ENCODE results near the gene HHEX.
A peak's percentile ranks its signal among the peaks of the same experiment; 100 is the strongest.

The HHEX gene

DNA sequence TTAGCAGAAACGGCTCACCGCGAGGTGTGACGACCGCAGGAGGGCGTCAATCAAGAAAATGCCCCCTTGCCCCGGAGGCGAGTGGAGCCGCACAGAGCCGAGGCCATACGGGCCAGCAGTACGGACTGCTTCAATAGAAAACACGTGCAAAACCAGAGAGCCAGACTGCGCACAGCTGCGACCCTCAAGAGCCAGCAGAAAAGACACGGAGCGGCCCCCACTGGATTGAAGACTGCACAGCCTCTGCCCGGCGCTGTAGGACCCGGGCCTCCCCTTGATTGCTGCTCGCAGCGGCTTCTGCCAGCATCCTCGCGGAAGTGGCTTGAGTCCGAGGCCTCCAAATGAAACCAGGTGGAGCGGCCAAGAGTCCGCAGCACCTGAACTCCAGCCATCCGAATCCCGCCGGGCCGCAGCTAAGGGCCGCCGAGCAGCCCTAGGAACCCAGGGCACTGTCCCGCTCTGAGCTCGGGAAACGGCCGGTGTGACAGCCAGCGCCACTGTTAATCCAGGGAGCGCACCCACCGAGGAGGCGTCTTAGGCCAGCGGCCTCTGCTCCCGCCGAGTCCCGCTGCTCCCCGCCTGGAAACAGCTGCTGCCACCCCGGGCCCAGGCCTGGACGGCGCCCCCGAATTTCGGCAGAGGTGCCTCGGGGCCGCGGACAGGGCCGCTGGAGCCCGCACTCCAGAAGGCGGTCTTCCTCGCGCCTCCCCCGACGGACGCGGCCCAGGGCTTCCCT, 660 bp upstream of the HHEX start:
- ATAC-seq = peak; percentile 76
- TF ChIP-seq, protein P1, sequence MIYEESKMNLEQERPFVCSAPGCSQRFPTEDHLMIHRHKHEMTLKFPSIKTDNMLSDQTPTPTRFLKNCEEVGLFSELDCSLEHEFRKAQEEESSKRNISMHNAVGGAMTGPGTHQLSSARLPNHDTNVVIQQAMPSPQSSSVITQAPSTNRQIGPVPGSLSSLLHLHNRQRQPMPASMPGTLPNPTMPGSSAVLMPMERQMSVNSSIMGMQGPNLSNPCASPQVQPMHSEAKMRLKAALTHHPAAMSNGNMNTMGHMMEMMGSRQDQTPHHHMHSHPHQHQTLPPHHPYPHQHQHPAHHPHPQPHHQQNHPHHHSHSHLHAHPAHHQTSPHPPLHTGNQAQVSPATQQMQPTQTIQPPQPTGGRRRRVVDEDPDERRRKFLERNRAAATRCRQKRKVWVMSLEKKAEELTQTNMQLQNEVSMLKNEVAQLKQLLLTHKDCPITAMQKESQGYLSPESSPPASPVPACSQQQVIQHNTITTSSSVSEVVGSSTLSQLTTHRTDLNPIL (CRISPR knock-in tag; IDR thresholded peaks at IDR 0.05; ENCODE audit: low read depth) = no peak
- TF ChIP-seq ZFP30 (CRISPR knock-in tag; IDR thresholded peaks at IDR 0.05) (no peak), ZNF8 (CRISPR knock-in tag; IDR thresholded peaks at IDR 0.05) (no peak)

DNA sequence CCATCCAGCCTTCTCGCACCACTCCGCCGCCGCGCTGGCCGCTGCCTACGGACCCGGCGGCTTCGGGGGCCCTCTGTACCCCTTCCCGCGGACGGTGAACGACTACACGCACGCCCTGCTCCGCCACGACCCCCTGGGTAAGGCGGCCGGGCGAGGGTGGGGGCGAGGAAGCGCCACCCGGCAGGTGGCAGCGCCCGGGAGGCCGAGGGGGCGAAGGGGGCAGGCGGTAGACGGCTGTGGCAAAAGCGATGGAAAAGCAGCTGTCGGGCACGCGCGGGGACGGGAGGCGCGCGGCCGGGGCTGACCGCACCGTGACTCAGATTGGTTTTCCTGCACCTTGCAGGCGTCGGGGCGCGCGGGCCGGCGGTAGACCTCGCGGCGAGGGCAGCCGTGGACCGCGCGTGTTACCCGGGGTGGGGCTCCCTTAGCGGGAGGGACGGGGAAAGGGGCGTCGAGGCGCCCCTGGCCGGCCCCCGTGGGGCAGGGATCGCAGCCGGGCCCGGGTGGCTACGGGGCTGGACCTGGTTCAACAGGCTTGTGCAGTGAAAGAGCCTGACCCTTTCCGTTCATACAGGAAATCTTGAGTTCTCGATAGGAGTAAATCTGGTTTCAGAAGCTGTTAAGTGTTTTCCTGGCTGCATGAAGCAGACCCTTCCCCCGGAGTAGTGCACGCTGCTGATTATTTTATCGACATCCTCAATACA, 608 bp downstream of the HHEX start:
- ATAC-seq = peak; percentile 24
- TF ChIP-seq PPARA (CRISPR knock-in tag; IDR thresholded peaks at IDR 0.05; ENCODE audit: borderline replicate concordance) = no peak
- no peak for TF ChIP-seq ISL1 (CRISPR knock-in tag; IDR thresholded peaks at IDR 0.05)
- TF ChIP-seq CSRNP3 (CRISPR knock-in tag; IDR thresholded peaks at IDR 0.05) = no peak
- TF ChIP-seq TCF4 (CRISPR knock-in tag; IDR thresholded peaks at IDR 0.05; ENCODE audit: borderline replicate concordance) = no peak

DNA sequence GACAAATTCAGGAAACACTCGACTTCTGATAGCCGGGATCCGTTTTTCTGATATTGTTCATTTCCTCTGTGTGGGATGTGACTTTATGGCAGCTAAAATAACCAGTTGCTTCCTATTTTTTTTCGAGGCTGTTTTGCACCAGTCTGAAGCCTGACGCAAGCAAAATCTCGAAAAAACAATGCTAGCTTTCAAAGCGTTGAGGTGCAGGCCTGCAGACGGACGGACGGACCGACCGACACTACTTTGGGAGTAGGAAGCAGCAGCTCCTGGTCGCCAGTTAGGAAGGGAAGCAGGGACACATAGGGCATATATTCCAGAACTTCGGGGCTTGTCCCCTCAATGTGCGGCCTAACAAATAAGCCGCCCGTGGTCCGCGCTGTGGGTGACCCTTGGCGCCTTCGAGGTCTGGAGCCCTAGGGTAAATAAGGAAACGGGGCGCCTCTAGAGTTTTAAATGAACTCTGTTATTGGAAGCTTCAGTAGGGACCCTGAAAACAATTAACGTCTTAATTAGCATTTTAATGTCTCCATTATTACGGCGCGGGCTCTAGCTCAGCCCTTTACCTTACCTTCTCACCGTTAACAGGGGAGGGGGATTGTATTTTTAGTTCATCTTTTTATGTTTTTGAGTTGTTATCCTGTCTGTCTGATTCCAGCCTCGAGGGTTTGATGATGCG, 1.3 kb downstream of the HHEX start:
- TF ChIP-seq CSRNP3 (CRISPR knock-in tag; IDR thresholded peaks at IDR 0.05) = no peak
- ATAC-seq = no peak

DNA sequence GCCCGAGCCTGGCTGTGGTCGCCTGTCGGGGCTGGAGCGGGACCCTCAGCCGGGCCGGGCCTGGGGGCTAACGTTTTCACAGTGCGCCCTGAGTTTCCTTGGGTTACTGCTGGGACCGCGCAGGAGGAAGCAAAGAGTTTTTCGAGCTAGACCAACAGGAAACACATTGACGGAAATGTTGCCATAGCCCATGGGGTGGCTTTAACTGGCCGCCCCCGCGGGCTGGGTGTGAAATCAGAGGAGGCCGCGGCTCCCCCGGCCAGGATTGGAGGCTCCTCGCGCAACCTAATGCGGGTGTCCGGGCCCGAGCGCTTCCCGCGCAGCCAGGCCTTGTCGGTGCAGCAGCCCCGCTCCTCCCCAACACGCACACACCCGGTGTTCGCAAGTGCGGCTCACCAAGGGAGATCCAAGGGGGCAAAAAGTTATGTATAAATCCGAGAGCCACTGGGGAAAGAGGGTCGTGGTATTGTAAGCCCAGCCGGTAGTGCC, 1.9 kb downstream of the HHEX start:
- no peak for ATAC-seq
- TF ChIP-seq ZFP30 (CRISPR knock-in tag; IDR thresholded peaks at IDR 0.05) (no peak), PPARA (CRISPR knock-in tag; IDR thresholded peaks at IDR 0.05; ENCODE audit: borderline replicate concordance) (no peak), PATZ1 (CRISPR knock-in tag; IDR thresholded peaks at IDR 0.05; ENCODE audit: borderline replicate concordance) (no peak), TOX (CRISPR knock-in tag; IDR thresholded peaks at IDR 0.05; ENCODE audit: borderline replicate concordance) (no peak), TCF4 (CRISPR knock-in tag; IDR thresholded peaks at IDR 0.05; ENCODE audit: borderline replicate concordance) (no peak), CSRNP3 (CRISPR knock-in tag; IDR thresholded peaks at IDR 0.05) (no peak), POU6F1 (CRISPR knock-in tag; IDR thresholded peaks at IDR 0.05; ENCODE audit: borderline replicate concordance, low read depth) (no peak), ZNF70 (CRISPR knock-in tag; IDR thresholded peaks at IDR 0.05) (no peak), ZNF8 (CRISPR knock-in tag; IDR thresholded peaks at IDR 0.05) (no peak), OSR1 (CRISPR knock-in tag; IDR thresholded peaks at IDR 0.05) (no peak)
- TF ChIP-seq, protein P1 (CRISPR knock-in tag; IDR thresholded peaks at IDR 0.05; ENCODE audit: low read depth) = no peak
